EH (cell line): ENCODE measurements around the gene TRAM2.

ENCODE experiments used
- DNase-seq: peaks from one replicate; pipeline ENCODE4 v3.0.0-alpha.2; 2015; ENCODE audit warnings: low read depth

The TRAM2 gene

GRCh38 chr6:52570291-52570700 is 6.6 kb downstream of the TRAM2 start:
- peak; percentile 68 for DNase-seq

GRCh38 chr6:52568320-52568719 is 8.5 kb downstream of the TRAM2 start:
- peak; percentile 56 for DNase-seq

GRCh38 chr6:52566853-52567279 is 10.0 kb downstream of the TRAM2 start:
- peak; percentile 100 for DNase-seq

GRCh38 chr6:52566201-52566600 is 10.7 kb downstream of the TRAM2 start:
- DNase-seq: no peak

DNA sequence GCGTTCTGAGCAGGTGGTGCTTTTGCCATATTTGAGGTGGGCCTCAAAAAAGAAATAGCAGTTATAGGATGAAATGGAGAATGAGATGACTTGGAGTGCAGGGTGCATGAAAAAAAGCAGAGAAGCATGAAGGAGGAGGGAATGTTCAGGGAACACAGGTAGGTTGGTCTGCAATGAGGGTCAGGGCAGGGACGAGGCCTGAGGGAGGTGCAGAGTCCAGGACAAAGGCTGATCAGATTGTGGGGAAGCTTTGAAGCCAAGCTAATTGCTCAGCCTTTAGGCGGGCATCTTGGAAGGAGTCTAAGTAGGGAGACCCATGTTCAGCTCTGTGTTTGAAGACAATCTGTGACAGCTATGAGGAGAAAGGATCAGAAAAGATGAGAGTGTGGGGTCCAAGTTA is 12.0 kb downstream of the TRAM2 start:
- DNase-seq: no peak

- no peak for DNase-seq
These were observed 13.9 kb downstream of the TRAM2 start for GRCh38 chr6:52562911-52563310.

DNA sequence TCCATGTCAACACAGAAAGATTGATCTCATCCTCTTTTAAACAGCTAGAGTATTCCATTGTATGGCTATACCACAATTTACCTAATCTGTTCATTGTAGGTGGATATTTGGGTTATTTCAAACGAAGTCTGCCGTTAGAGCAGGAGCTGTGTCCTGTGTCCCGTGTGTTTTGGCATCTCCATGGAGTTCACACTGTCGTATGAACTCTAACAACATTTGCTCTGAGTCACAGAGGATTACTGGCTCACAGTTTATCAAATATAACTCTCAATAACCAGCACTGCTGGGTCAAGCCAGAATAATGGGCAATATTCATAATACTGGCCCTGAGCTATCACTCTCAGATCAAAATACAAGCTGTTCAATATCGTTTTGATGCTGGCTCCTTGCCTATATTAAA is 16.4 kb downstream of the TRAM2 start:
- peak; percentile 46 for DNase-seq

DNA sequence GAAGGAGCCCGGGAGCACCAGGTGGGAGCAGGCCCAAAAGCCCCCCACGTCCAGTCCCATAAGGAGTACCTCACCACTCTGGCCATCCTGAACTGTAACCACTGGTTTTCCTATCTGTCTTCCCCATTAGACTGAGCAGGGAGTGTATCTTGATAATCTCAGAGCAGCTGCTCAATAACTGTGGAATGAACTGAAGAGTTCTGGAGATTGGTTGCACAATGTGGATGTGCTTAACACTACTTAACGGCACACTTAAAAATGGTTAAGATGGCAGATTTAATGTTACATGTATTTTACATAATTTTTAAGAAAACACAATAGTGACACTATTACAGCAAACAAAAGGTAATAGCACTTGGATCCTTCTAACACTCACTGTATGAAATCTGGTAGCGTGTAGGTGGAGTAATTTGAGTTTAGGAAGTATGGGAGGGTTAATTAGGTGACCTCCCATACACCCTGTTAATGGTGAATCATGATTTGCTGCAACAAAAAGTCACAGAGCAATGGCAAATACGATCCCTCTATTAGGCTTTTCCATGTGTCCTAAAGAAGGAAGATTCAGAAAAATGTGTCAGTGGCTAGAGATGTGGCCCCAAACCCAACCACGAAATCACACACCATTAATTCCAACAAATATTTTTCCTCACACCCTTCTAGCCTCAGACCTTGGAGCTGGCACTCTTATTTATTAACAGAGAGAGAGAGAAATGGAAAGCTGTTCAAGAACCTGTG is 18.4 kb downstream of the TRAM2 start:
- peak; percentile 63 for DNase-seq

DNA sequence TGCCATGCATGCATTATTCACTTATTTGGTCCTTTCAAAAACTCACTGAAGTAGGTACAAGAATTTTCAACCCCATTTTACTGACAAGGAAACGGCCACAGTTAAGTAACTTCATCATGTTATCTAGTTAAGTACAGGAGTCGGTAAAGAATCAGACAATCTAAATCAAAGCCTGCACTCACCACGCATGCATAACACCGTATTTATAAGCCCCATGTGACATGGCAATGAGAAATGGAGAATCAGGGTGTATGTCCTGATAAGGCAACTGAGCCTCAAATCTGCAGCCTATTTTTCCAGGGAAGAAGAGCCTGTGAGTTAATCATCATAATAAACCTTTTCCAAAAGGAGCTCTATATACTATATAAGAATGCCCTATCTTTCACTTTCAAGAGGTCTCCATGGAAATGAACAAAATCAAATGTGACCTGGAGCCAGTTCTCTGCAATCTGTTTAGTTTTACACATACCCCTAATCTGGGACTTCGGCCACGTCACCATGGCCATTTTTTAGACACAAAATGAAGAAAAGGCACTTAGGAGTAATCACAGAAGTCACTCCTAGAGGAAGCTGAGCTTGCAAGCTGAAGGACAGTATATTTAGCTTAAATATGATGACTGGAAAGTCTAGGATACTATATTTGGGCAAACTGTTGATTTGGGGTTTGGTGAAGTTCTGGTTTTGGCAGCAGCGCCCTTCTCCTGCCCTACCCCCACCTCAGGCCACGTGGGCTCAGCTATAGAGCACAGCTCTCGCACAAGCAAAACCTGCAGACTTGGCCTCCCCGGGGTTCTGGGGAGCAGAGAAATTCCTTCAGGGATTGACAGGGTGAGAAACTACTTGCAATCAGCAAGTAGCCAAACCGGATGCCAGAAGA is 19.2 kb downstream of the TRAM2 start:
- peak; percentile 51 for DNase-seq

GRCh38 chr6:52555518-52556233 is 21.2 kb downstream of the TRAM2 start:
- peak; percentile 73 for DNase-seq

GRCh38 chr6:52554684-52555280 is 22.1 kb downstream of the TRAM2 start:
- peak; percentile 31 for DNase-seq

DNA sequence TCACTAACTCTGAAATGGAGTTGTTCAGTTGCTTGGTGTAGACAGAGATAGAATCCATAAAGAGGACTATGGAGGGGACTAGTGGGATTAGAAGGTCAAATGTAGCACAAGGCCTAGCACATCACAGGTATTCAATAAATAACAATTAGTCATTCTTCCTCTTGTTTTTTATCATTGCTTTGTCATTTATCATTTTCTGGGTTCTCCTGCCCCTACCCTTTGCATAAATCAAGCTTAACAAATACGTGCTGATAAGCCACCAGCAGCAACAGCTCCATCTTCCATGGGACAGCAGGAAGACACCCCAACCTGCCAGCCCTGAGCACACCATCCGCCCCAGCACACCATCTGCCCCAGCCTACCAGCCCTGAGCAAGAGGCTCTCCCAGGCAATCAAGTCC is 23.1 kb downstream of the TRAM2 start:
- DNase-seq: no peak

DNA sequence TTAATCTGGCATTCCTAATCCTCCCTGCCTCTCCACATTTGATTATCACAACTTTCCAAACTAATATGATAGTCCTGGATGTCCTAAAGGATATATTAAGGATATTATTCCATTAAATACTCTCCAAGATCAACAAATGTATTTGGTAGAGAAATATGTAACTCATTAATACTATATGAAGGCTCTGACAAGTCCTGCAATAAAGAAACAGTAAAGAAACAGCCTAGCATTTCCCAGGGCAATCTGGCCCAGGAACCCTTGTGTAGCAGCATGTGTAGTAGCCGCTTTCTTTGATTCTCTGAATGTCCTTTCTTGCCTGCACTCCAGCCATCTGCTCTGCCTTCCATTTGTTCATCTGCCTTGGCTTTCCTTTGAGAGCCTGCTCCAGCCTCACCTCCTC is 23.7 kb downstream of the TRAM2 start:
- no peak for DNase-seq

DNA sequence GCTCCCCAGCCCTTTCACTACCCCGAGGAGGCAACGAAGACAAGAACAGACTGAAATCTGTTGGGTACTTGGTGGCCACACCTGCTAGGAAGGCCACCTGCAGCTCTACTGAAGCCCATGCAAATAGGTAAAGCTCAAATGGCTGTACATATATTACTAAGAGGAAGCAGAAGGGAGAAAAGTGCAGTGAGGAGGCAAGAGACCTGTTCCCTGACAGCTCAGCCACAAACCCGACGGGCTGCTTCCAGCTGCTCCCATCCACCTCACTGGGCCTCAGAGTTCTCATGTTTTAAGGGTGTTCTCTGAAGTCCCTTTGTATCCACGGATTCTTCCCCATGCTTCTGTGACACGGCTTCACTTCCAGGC is 24.6 kb downstream of the TRAM2 start:
- no peak for DNase-seq

DNA sequence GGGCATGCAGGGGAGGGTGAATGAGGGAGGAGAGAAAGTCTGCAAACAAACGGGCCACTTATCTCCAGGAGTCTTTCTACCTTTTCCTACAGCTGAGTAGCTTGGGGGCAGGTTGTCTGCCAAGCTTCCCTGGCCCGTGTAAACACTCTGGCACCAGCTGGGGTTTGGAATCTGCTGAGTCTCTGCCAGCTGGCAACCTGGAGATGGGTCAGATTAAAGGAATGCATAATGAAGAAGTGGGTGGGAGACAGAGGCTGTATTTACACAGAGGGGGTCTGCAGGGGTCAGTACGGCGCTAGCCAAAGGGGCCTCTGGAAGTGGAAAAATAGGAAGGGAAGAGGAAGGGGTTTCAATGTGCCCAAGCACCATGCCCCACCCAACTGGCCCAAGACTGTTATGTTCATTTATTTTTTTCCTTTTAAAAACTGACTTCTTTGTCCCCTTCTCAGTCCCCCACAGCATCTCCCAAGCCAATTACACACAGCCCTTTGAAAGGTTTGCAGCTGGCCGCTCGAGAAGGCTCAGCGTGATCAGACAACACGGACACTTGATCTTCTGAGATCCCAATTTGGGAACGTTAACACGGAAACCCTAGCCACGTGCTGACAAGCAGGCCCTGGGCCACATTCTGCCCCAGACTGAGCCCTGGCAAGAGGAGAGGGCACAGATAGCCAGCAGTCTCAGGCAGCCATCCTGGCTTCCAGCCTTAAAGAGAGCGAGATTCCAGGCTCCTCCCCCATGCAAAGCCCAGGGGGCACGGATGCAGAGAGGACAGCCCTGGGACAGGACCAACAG is 25.2 kb downstream of the TRAM2 start:
- DNase-seq: peak; percentile 88

GRCh38 chr6:52550870-52551269 is 26.0 kb downstream of the TRAM2 start:
- DNase-seq: no peak

DNA sequence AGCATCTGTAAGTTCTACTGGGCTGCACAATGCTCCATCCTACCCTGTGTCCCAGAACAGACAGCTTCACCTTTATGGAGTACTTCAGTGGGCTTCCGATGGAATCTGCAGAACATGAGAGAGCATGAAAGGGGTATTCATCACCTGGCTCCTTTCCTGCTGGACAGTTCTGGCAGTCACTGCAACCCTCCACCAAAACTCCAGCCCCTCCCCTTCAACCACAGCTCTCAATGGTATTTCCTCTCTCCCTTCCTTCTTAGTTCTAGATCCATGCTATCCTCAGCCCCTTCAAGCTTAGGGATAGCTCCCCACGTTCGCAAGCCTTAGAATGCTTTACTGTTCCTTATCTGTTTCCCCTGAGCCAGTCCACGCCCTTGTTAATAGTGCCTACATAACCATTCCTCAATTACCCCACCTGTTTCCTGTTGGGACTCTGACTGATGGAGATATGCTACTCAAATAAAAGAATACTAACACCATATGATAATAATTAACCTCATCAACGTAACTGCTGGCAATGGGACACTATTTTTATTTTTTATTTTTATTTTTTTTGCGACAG is 26.8 kb downstream of the TRAM2 start:
- DNase-seq: peak; percentile 56

DNA sequence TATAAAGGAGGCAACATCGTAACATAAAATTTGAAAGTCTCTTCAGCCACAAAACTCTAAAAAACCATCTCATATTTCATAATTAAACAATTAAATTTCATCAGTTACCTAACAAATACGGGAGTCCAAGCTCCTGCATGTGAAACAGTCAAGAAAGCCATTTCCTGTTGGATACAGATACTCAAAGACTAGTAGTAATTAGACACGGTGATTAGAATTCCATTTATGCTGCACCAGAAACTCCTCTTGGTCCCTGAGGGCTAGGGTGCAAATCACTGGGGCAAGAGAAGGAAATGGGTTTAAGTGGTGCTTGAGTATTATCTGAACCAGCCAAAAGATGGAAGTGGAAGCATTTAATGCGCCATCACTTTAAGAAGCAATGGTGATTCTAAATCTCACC is 27.4 kb downstream of the TRAM2 start:
- peak; percentile 48 for DNase-seq

DNA sequence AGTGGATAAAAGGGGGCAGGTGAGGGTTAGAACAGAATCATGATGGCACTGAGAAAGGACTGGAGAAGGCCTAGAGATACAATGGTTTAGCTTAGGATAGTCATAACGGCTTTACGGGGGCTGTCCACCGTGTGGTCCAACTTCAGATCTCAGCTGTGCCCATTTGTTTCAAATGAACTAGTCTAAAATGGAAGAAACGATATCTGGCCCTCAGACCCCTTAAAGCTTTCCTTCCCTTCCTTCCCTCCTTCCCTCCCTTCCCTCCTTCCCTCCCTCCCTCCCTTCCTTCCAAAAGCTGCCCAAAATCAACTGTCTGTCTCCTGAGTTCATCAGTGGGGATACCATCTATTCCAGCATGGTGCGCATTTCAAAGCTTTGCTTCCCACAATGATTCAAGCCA is 27.9 kb downstream of the TRAM2 start:
- DNase-seq: no peak

- no peak for DNase-seq
These were observed 28.5 kb downstream of the TRAM2 start for GRCh38 chr6:52548353-52548713.

DNA sequence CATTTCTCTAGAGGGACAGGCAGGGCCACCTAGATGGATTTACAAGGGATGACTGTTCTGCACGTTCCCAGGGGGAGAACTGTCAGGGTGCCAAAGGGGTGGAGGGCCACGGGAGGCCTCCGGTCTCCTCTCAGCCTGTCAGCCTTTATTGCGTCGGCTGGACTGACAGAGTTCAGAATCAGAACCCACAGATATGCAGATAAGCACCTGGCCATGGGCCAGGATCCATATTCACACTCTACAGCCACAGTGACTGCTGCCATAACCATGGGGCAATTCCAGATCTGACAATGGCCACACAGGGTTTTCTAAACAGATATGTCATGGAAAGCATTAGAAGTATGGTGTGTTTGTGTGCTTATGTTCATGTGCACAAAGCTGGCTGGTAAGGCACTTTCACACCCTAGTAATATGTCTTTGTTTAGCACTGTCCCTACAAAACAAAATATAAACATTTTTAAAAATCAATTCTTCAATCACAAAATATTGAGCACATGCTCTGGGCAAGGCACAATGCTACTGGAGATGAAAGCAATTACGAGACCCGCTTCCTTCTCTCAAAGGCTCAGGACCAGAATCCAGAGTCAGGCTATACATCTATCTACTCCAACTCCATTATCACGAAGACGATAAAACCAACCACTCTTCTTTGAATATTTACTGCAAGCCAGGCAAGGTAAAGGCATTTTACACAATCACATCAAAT is 29.1 kb downstream of the TRAM2 start:
- peak; percentile 85 for DNase-seq
